ENCODE data around the gene CYP21A2.
"Not testable (repeated sequence)": the region's sequence is repeated elsewhere in the genome, so short reads cannot be mapped to it uniquely, and the experiment has no call there.

CYP21A2 gene

GRCh38 chr6:32049736-32050135 is 11.5 kb downstream of the CYP21A2 start:
- not testable (repeated sequence) for ATAC-seq

GRCh38 chr6:32050562-32050961 is 12.3 kb downstream of the CYP21A2 start:
- TF ChIP-seq CSRNP3 (CRISPR knock-in tag; IDR thresholded peaks at IDR 0.05) (no peak), ARNTL (CRISPR knock-in tag; IDR thresholded peaks at IDR 0.05; ENCODE audit: borderline replicate concordance, low read depth) (no peak), TOX (CRISPR knock-in tag; IDR thresholded peaks at IDR 0.05; ENCODE audit: borderline replicate concordance) (no peak), TSHZ2 (CRISPR knock-in tag; IDR thresholded peaks at IDR 0.05) (no peak)
- no peak for ATAC-seq

- ATAC-seq = not testable (repeated sequence)
These were observed 14.4 kb downstream of the CYP21A2 start for GRCh38 chr6:32052626-32053025.

- not testable (repeated sequence) for ATAC-seq
These were observed 15.1 kb downstream of the CYP21A2 start for GRCh38 chr6:32053314-32053713.

GRCh38 chr6:32055756-32056155 is 17.5 kb downstream of the CYP21A2 start:
- not testable (repeated sequence) for ATAC-seq

GRCh38 chr6:32056254-32056653 is 18.0 kb downstream of the CYP21A2 start:
- ATAC-seq = no peak
- TF ChIP-seq CREB5 (CRISPR knock-in tag; IDR thresholded peaks at IDR 0.05; ENCODE audit: low read depth) (no peak), CSDC2 (CRISPR knock-in tag; IDR thresholded peaks at IDR 0.05) (no peak)

GRCh38 chr6:32057966-32058365 is 19.8 kb downstream of the CYP21A2 start:
- ATAC-seq = no peak
- TF ChIP-seq ARNTL (CRISPR knock-in tag; IDR thresholded peaks at IDR 0.05; ENCODE audit: borderline replicate concordance, low read depth) (no peak), ISL1 (CRISPR knock-in tag; IDR thresholded peaks at IDR 0.05) (no peak), POU6F1 (CRISPR knock-in tag; IDR thresholded peaks at IDR 0.05; ENCODE audit: borderline replicate concordance, low read depth) (no peak), PPARA (CRISPR knock-in tag; IDR thresholded peaks at IDR 0.05; ENCODE audit: borderline replicate concordance) (no peak), CREB5 (CRISPR knock-in tag; IDR thresholded peaks at IDR 0.05; ENCODE audit: low read depth) (no peak), TOX (CRISPR knock-in tag; IDR thresholded peaks at IDR 0.05; ENCODE audit: borderline replicate concordance) (no peak), ZFP3 (CRISPR knock-in tag; IDR thresholded peaks at IDR 0.05) (no peak), ZC3H10 (CRISPR knock-in tag; IDR thresholded peaks at IDR 0.05) (no peak), RARB (CRISPR knock-in tag; IDR thresholded peaks at IDR 0.05) (no peak), ZNF565 (CRISPR knock-in tag; conservative IDR thresholded peaks at IDR 0.05; ENCODE audit: low read depth) (no peak), GLIS3 (CRISPR knock-in tag; IDR thresholded peaks at IDR 0.05) (no peak), ZNF70 (CRISPR knock-in tag; IDR thresholded peaks at IDR 0.05) (no peak), SNAI2 (CRISPR knock-in tag; IDR thresholded peaks at IDR 0.05) (no peak), ESRRG (CRISPR knock-in tag; IDR thresholded peaks at IDR 0.05) (no peak), ZFP30 (CRISPR knock-in tag; IDR thresholded peaks at IDR 0.05) (no peak), CSDC2 (CRISPR knock-in tag; IDR thresholded peaks at IDR 0.05) (no peak), ZNF8 (CRISPR knock-in tag; IDR thresholded peaks at IDR 0.05) (no peak), BACH2 (CRISPR knock-in tag; IDR thresholded peaks at IDR 0.05; ENCODE audit: borderline replicate concordance) (no peak), PATZ1 (CRISPR knock-in tag; IDR thresholded peaks at IDR 0.05; ENCODE audit: borderline replicate concordance) (no peak)
